Activated T-cell treated with anti-CD3 and anti-CD28 coated beads, Interleukin-2, amount 50 U/mL, for 72 hours (primary cell): ENCODE data around the gene KRTAP9-6. TPM values are rescaled to one million over a fixed set of nuclear protein-coding genes. Genes with fewer than 3 reads are reported as not detected.

Source experiments
- ATAC-seq, 2 donors: fragments of 150-1000 bp; cut with Tn5 transposase; replicated peaks in 1 of 2; 2 replicates each; pipeline ENCODE4 v1.10.0; 2021; ENCODE audit warnings: moderate library complexity in 2 of 2, mild to moderate bottlenecking in 1 of 2
- DNase-seq, 2 donors: peaks; one replicate each; pipeline ENCODE4 v3.0.0; 2021 to 2022; ENCODE audit warnings: mixed read lengths in 1 of 2
- H3K27ac Mint-ChIP-seq: one replicate; pipeline ENCODE4 v1.8.0; 2022; ENCODE audit warnings: mild to moderate bottlenecking, moderate library complexity, mixed read lengths
- H3K27me3 Mint-ChIP-seq: one replicate; pipeline ENCODE4 v1.8.0; 2022; ENCODE audit warnings: low read depth, mixed read lengths
- H3K36me3 Mint-ChIP-seq, 2 donors: one replicate each; pipeline ENCODE4 v1.8.0; 2022; ENCODE audit warnings: mixed read lengths in 2 of 2, mild to moderate bottlenecking in 1 of 2; ENCODE audit not compliant: insufficient read depth in 2 of 2
- H3K4me1 Mint-ChIP-seq: one replicate; pipeline ENCODE4 v1.8.0; 2022; ENCODE audit warnings: low read depth, mixed read lengths
- H3K4me3 Mint-ChIP-seq, 2 donors: one replicate each; pipeline ENCODE4 v1.8.0; 2022; ENCODE audit warnings: mild to moderate bottlenecking in 2 of 2, mixed read lengths in 2 of 2, moderate library complexity in 2 of 2
- H3K9me3 Mint-ChIP-seq, 2 donors: one replicate each; pipeline ENCODE4 v1.8.0; 2022; ENCODE audit warnings: mixed read lengths in 2 of 2
- total RNA-seq, 2 donors: library from RNA; stranded (reverse); gene quantifications; one replicate each; pipeline ENCODE4 v1.2.3, GENCODE V29; 2022

Gene KRTAP9-6
- total RNA-seq, 2 donors from 2014 or later: not detected

GRCh38 chr17:41311111-41311510 is 45.9 kb downstream of the KRTAP9-6 start:
- no peak for DNase-seq
- H3K4me3 Mint-ChIP-seq: no peak overlapping the region
- H3K4me1 Mint-ChIP-seq: peaks cover 42% of the 10 kb centered on the region
- no peaks in the 10 kb centered on the region for H3K27me3 Mint-ChIP-seq
- H3K36me3 Mint-ChIP-seq: no peaks in the 10 kb centered on the region
- H3K27ac Mint-ChIP-seq: no peak overlapping the region
- H3K9me3 Mint-ChIP-seq: no peaks in the 10 kb centered on the region
- ATAC-seq: no peak

- ATAC-seq: no peak
- H3K27ac Mint-ChIP-seq: no peak within 1 kb of the TSS
- no peaks in the 10 kb centered on the region for H3K27me3 Mint-ChIP-seq
- DNase-seq: no peak
- H3K36me3 Mint-ChIP-seq: peaks cover 7 to 8% of the 10 kb centered on the region in 2 donors
- peaks cover 4% of the 10 kb centered on the region for H3K4me1 Mint-ChIP-seq
- H3K4me3 Mint-ChIP-seq: no peak within 1 kb of the TSS
- peaks cover 5 to 8% of the 10 kb centered on the region in 2 donors for H3K9me3 Mint-ChIP-seq
Measured at GRCh38 chr17:41315204-41315794, 50.1 kb downstream of the KRTAP9-6 start, which contains the start of gene KRTAP17-1. Gene KRTAP17-1, minus strand, starts transcription at chr17:41315710. Its CDS starts 60 bp downstream, at chr17:41315650.

Other genes starting within 250 kb of the KRTAP9-6 start
- not detected for gene KRTAP1-5, start 238.2 kb upstream of the KRTAP9-6 start, total RNA-seq
- gene KRTAP1-4, start 235.2 kb upstream of the KRTAP9-6 start, total RNA-seq: not detected
- not detected for gene KRTAP1-3, start 230.5 kb upstream of the KRTAP9-6 start, total RNA-seq
- not detected for gene KRTAP1-1, start 223.9 kb upstream of the KRTAP9-6 start, total RNA-seq
- not detected for gene KRTAP2-1, start 218.1 kb upstream of the KRTAP9-6 start, total RNA-seq
- gene KRTAP2-2, start 210.1 kb upstream of the KRTAP9-6 start, total RNA-seq: not detected
- not detected for gene KRTAP2-3, start 205.3 kb upstream of the KRTAP9-6 start, total RNA-seq
- gene KRTAP2-4, start 199.5 kb upstream of the KRTAP9-6 start, total RNA-seq: not detected
- gene KRTAP4-7, start 181.2 kb upstream of the KRTAP9-6 start, total RNA-seq: not detected
- not detected for gene KRTAP4-8, start 167.2 kb upstream of the KRTAP9-6 start, total RNA-seq
- gene KRTAP4-16, start 163.2 kb upstream of the KRTAP9-6 start, total RNA-seq: not detected
- gene KRTAP4-9, start 160.0 kb upstream of the KRTAP9-6 start, total RNA-seq: not detected
- gene KRTAP4-11, start 147.0 kb upstream of the KRTAP9-6 start, total RNA-seq: not detected
- not detected for gene KRTAP4-12, start 141.2 kb upstream of the KRTAP9-6 start, total RNA-seq
- gene KRTAP4-6, start 124.8 kb upstream of the KRTAP9-6 start, total RNA-seq: not detected
- not detected for gene KRTAP4-5, start 115.6 kb upstream of the KRTAP9-6 start, total RNA-seq
- not detected for gene KRTAP4-4, start 104.6 kb upstream of the KRTAP9-6 start, total RNA-seq
- not detected for gene KRTAP4-3, start 97.2 kb upstream of the KRTAP9-6 start, total RNA-seq
- gene KRTAP4-2, start 87.2 kb upstream of the KRTAP9-6 start, total RNA-seq: not detected
- not detected for gene KRTAP4-1, start 80.5 kb upstream of the KRTAP9-6 start, total RNA-seq
- gene KRTAP9-1, start 75.5 kb upstream of the KRTAP9-6 start, total RNA-seq: not detected
- not detected for gene KRTAP9-2, start 38.7 kb upstream of the KRTAP9-6 start, total RNA-seq
- gene KRTAP9-3, start 32.9 kb upstream of the KRTAP9-6 start, total RNA-seq: not detected
- not detected for gene KRTAP9-8, start 27.4 kb upstream of the KRTAP9-6 start, total RNA-seq
- gene KRTAP9-4, start 15.7 kb upstream of the KRTAP9-6 start, total RNA-seq: not detected
- not detected for gene KRTAP9-9, start 10.0 kb upstream of the KRTAP9-6 start, total RNA-seq
- not detected for gene KRTAP9-7, start 10.3 kb downstream of the KRTAP9-6 start, total RNA-seq
- gene KRTAP29-1, start 37.5 kb downstream of the KRTAP9-6 start, total RNA-seq: not detected
- gene KRTAP16-1, start 43.9 kb downstream of the KRTAP9-6 start, total RNA-seq: not detected
- gene KRTAP17-1, start 50.3 kb downstream of the KRTAP9-6 start, total RNA-seq: not detected
- not detected for gene KRT33A, start 85.5 kb downstream of the KRTAP9-6 start, total RNA-seq
- gene KRT33B, start 104.4 kb downstream of the KRTAP9-6 start, total RNA-seq: not detected
- gene KRT34, start 116.9 kb downstream of the KRTAP9-6 start, total RNA-seq: not detected
- gene KRT31, start 132.2 kb downstream of the KRTAP9-6 start, total RNA-seq: not detected
- not detected for gene KRT37, start 159.2 kb downstream of the KRTAP9-6 start, total RNA-seq
- gene KRT38, start 175.6 kb downstream of the KRTAP9-6 start, total RNA-seq: not detected
- gene KRT32, start 202.0 kb downstream of the KRTAP9-6 start, total RNA-seq: not detected
- not detected for gene KRT35, start 215.8 kb downstream of the KRTAP9-6 start, total RNA-seq
- not detected for gene KRT36, start 224.5 kb downstream of the KRTAP9-6 start, total RNA-seq
- gene KRT13, start 240.2 kb downstream of the KRTAP9-6 start, total RNA-seq: not detected